ENCODE measurements around the gene PRKG1. TPM values are rescaled to one million over a fixed set of nuclear protein-coding genes. Genes with fewer than 3 reads are reported as not detected.

PRKG1 gene
- total RNA-seq, 2 experiments from 2014 or later: not detected

- no peak overlapping the region for H3K4me3 Mint-ChIP-seq
- H3K27ac Mint-ChIP-seq: no peak overlapping the region
- ChIA-PET CTCF (no interaction called here), POLR2A (no interaction called here)
- no peaks in the 10 kb centered on the region for H3K27me3 Mint-ChIP-seq
- no peaks in the 10 kb centered on the region for H3K36me3 Mint-ChIP-seq (ENCODE audit: low read depth)
- H3K4me1 Mint-ChIP-seq: no peaks in the 10 kb centered on the region
- no peaks in the 10 kb centered on the region for H3K9me3 Mint-ChIP-seq
- DNase-seq: no peak
Observed at GRCh38 chr10:52121688-52122087, 1047.4 kb downstream of the PRKG1 start.

GRCh38 chr10:52128056-52128683 lies 1053.9 kb downstream of the PRKG1 start:
- no peak for DNase-seq
- Mint-ChIP-seq H3K9me3 (no peaks in the 10 kb centered on the region), H3K36me3 (ENCODE audit: low read depth) (no peaks in the 10 kb centered on the region), H3K27me3 (no peaks in the 10 kb centered on the region), H3K4me3 (no peak overlapping the region), H3K4me1 (no peaks in the 10 kb centered on the region), H3K27ac (no peak overlapping the region)
- CTCF ChIA-PET: no interaction called here
- POLR2A ChIA-PET: no interaction called here

- Mint-ChIP-seq H3K9me3 (no peaks in the 10 kb centered on the region), H3K4me3 (no peak overlapping the region), H3K4me1 (no peaks in the 10 kb centered on the region), H3K27ac (no peak overlapping the region), H3K36me3 (ENCODE audit: low read depth) (no peaks in the 10 kb centered on the region), H3K27me3 (no peaks in the 10 kb centered on the region)
- no peak for DNase-seq
- ChIA-PET CTCF (no interaction called here), POLR2A (no interaction called here)
Observed at GRCh38 chr10:52129410-52130178, 1055.3 kb downstream of the PRKG1 start.

GRCh38 chr10:52135101-52135500 lies 1060.8 kb downstream of the PRKG1 start:
- H3K9me3 Mint-ChIP-seq: no peaks in the 10 kb centered on the region
- DNase-seq: no peak
- H3K27ac Mint-ChIP-seq: no peak overlapping the region
- H3K4me1 Mint-ChIP-seq: no peaks in the 10 kb centered on the region
- ChIA-PET POLR2A (no interaction called here), CTCF (no interaction called here)
- no peak overlapping the region for H3K4me3 Mint-ChIP-seq
- no peaks in the 10 kb centered on the region for H3K36me3 Mint-ChIP-seq (ENCODE audit: low read depth)
- no peaks in the 10 kb centered on the region for H3K27me3 Mint-ChIP-seq

GRCh38 chr10:52136921-52137320 lies 1062.6 kb downstream of the PRKG1 start:
- CTCF ChIA-PET: no interaction called here
- Mint-ChIP-seq H3K36me3 (ENCODE audit: low read depth) (no peaks in the 10 kb centered on the region), H3K4me3 (no peak overlapping the region), H3K27ac (no peak overlapping the region), H3K4me1 (no peaks in the 10 kb centered on the region), H3K27me3 (no peaks in the 10 kb centered on the region), H3K9me3 (no peaks in the 10 kb centered on the region)
- POLR2A ChIA-PET: no interaction called here
- DNase-seq: no peak

- DNase-seq: no peak
- no peaks in the 10 kb centered on the region for H3K27me3 Mint-ChIP-seq
- no peak overlapping the region for H3K4me3 Mint-ChIP-seq
- H3K36me3 Mint-ChIP-seq (ENCODE audit: low read depth): no peaks in the 10 kb centered on the region
- H3K9me3 Mint-ChIP-seq: no peaks in the 10 kb centered on the region
- POLR2A ChIA-PET: no interaction called here
- no peak overlapping the region for H3K27ac Mint-ChIP-seq
- H3K4me1 Mint-ChIP-seq: no peaks in the 10 kb centered on the region
- CTCF ChIA-PET: no interaction called here
Observed at GRCh38 chr10:52143338-52143737, 1069.1 kb downstream of the PRKG1 start.

- no peak overlapping the region for H3K4me3 Mint-ChIP-seq
- no peaks in the 10 kb centered on the region for H3K9me3 Mint-ChIP-seq
- no peaks in the 10 kb centered on the region for H3K4me1 Mint-ChIP-seq
- POLR2A ChIA-PET: no interaction called here
- H3K36me3 Mint-ChIP-seq (ENCODE audit: low read depth): no peaks in the 10 kb centered on the region
- no peak for DNase-seq
- no peaks in the 10 kb centered on the region for H3K27me3 Mint-ChIP-seq
- no peak overlapping the region for H3K27ac Mint-ChIP-seq
- CTCF ChIA-PET: interaction anchor here (0.6 kb wide), 1 partner anchor 772 kb away, joined by 4 read pairs; no protein-coding TSS in a partner anchor
Observed at GRCh38 chr10:52145636-52146035, 1071.3 kb downstream of the PRKG1 start.

GRCh38 chr10:52146766-52147165 lies 1072.5 kb downstream of the PRKG1 start:
- H3K4me3 Mint-ChIP-seq: no peak overlapping the region
- ChIA-PET POLR2A (no interaction called here), CTCF (no interaction called here)
- no peaks in the 10 kb centered on the region for H3K9me3 Mint-ChIP-seq
- no peak for DNase-seq
- H3K4me1 Mint-ChIP-seq: no peaks in the 10 kb centered on the region
- H3K27me3 Mint-ChIP-seq: no peaks in the 10 kb centered on the region
- H3K36me3 Mint-ChIP-seq (ENCODE audit: low read depth): no peaks in the 10 kb centered on the region
- no peak overlapping the region for H3K27ac Mint-ChIP-seq

- Mint-ChIP-seq H3K27ac (no peak overlapping the region), H3K36me3 (ENCODE audit: low read depth) (no peaks in the 10 kb centered on the region), H3K27me3 (no peaks in the 10 kb centered on the region), H3K4me1 (no peaks in the 10 kb centered on the region), H3K4me3 (no peak overlapping the region), H3K9me3 (no peaks in the 10 kb centered on the region)
- DNase-seq: no peak
- CTCF ChIA-PET: no interaction called here
- POLR2A ChIA-PET: no interaction called here
Observed at GRCh38 chr10:52170776-52171175, 1096.5 kb downstream of the PRKG1 start.

GRCh38 chr10:52172581-52172980 lies 1098.3 kb downstream of the PRKG1 start:
- ChIA-PET CTCF (no interaction called here), POLR2A (no interaction called here)
- Mint-ChIP-seq H3K27me3 (no peaks in the 10 kb centered on the region), H3K4me1 (no peaks in the 10 kb centered on the region), H3K27ac (no peak overlapping the region), H3K9me3 (no peaks in the 10 kb centered on the region), H3K4me3 (no peak overlapping the region), H3K36me3 (ENCODE audit: low read depth) (no peaks in the 10 kb centered on the region)
- no peak for DNase-seq

GRCh38 chr10:52185256-52185655 lies 1111.0 kb downstream of the PRKG1 start:
- CTCF ChIA-PET: no interaction called here
- POLR2A ChIA-PET: no interaction called here
- Mint-ChIP-seq H3K27ac (no peak overlapping the region), H3K4me3 (no peak overlapping the region), H3K9me3 (no peaks in the 10 kb centered on the region), H3K4me1 (no peaks in the 10 kb centered on the region), H3K27me3 (no peaks in the 10 kb centered on the region), H3K36me3 (ENCODE audit: low read depth) (no peaks in the 10 kb centered on the region)
- DNase-seq: no peak

GRCh38 chr10:52187521-52188258 lies 1113.4 kb downstream of the PRKG1 start:
- CTCF ChIA-PET: no interaction called here
- Mint-ChIP-seq H3K27me3 (no peaks in the 10 kb centered on the region), H3K4me1 (no peaks in the 10 kb centered on the region), H3K9me3 (no peaks in the 10 kb centered on the region), H3K36me3 (ENCODE audit: low read depth) (no peaks in the 10 kb centered on the region), H3K4me3 (no peak overlapping the region), H3K27ac (no peak overlapping the region)
- no peak for DNase-seq
- POLR2A ChIA-PET: no interaction called here

GRCh38 chr10:52191049-52191448 lies 1116.8 kb downstream of the PRKG1 start:
- no peaks in the 10 kb centered on the region for H3K9me3 Mint-ChIP-seq
- CTCF ChIA-PET: no interaction called here
- POLR2A ChIA-PET: no interaction called here
- H3K4me3 Mint-ChIP-seq: no peak overlapping the region
- H3K27me3 Mint-ChIP-seq: no peaks in the 10 kb centered on the region
- no peak for DNase-seq
- no peaks in the 10 kb centered on the region for H3K4me1 Mint-ChIP-seq
- no peak overlapping the region for H3K27ac Mint-ChIP-seq
- H3K36me3 Mint-ChIP-seq (ENCODE audit: low read depth): no peaks in the 10 kb centered on the region

All from activated CD4-positive, alpha-beta T cell treated with anti-CD3 and anti-CD28 coated beads, Interleukin-2, amount 10 ng/mL, durations not matched to agents 7 days and 5 days (primary cell).